Gastrocnemius medialis (tissue), 4 donors: ENCODE data around the gene TEX2.

Experiments used
- POLR2A ChIP-seq, 2 donors: fragments of 450-650 bp; IDR thresholded peaks; one replicate each; pipeline ENCODE4 v1.6.1; 2017; ENCODE audit warnings: antibody characterized with exemption in 2 of 2, mild to moderate bottlenecking in 2 of 2, moderate library complexity in 2 of 2
- TF ChIP-seq, protein P1 (sequence below), 5 experiments: fragments of 450-650 bp in 3 of 5; fragments of 200-600 bp in 2 of 5; sonication (generic) in 2 of 5; IDR thresholded peaks in 4 of 5; conservative IDR thresholded peaks in 1 of 5; 1 replicate in 4 of 5; 2 replicates in 1 of 5; pipeline ENCODE4 v1.5.1; 2016 to 2019; ENCODE audit warnings: antibody characterized with exemption in 5 of 5, mild to moderate bottlenecking in 3 of 5, moderate library complexity in 3 of 5

DNA sequence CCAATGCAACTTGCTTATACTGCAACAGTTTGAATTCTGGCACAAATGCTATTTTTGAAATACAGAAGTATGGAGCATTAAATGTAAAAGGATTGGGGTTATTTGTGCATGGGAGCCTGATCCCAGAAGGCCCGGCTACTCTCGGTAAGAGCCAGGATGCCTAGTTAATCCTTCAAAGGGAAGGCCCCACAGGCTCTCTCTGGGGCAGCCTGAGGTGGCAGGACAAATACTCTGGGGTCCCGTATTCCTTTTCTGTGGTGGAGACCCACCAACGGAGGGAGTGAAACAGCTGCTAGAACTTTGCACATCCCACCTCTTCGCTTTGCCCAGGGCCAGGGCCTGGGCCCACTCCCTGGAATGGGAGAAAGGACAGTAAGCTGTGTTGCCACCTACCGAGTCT lies 163.5 kb downstream of the TEX2 start:
- no peak for TF ChIP-seq POLR2A (IDR thresholded peaks at IDR 0.05)
- TF ChIP-seq, protein P1, sequence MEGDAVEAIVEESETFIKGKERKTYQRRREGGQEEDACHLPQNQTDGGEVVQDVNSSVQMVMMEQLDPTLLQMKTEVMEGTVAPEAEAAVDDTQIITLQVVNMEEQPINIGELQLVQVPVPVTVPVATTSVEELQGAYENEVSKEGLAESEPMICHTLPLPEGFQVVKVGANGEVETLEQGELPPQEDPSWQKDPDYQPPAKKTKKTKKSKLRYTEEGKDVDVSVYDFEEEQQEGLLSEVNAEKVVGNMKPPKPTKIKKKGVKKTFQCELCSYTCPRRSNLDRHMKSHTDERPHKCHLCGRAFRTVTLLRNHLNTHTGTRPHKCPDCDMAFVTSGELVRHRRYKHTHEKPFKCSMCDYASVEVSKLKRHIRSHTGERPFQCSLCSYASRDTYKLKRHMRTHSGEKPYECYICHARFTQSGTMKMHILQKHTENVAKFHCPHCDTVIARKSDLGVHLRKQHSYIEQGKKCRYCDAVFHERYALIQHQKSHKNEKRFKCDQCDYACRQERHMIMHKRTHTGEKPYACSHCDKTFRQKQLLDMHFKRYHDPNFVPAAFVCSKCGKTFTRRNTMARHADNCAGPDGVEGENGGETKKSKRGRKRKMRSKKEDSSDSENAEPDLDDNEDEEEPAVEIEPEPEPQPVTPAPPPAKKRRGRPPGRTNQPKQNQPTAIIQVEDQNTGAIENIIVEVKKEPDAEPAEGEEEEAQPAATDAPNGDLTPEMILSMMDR (IDR thresholded peaks at IDR 0.05 in 4 of 5, conservative IDR thresholded peaks at IDR 0.05 in 1 of 5): no peak
